CD4-positive, CD25-positive, alpha-beta regulatory T cell (primary cell): ENCODE results near the gene UNC93B1. TPM values are rescaled to one million over a fixed set of nuclear protein-coding genes. Genes with fewer than 3 reads are reported as not detected.
"Not testable (repeated sequence)": the region's sequence is repeated elsewhere in the genome, so short reads cannot be mapped to it uniquely, and the experiment has no call there.

Experiments
- ATAC-seq, 2 donors: fragments of 150-1000 bp; cut with Tn5 transposase; one replicate each; pipeline ENCODE4 v1.10.0; 2021; ENCODE audit warnings: low read depth in 2 of 2, moderate number of reproducible peaks in 2 of 2, moderate library complexity in 1 of 2
- DNase-seq, 3 donors: peaks; one replicate each; pipeline versions ENCODE4 v3.0.0 to v3.0.0-alpha.2; 2012 to 2022; ENCODE audit warnings: mixed read lengths in 1 of 3
- H3K27ac ChIP-seq: one replicate; pipeline ENCODE4 v1.7.0; 2013; ENCODE audit warnings: mild to moderate bottlenecking, low read length; ENCODE audit not compliant: insufficient read depth, poor library complexity, severe bottlenecking
- H3K27me3 ChIP-seq: one replicate; pipeline ENCODE4 v1.7.0; 2013; ENCODE audit warnings: low read length; ENCODE audit not compliant: control insufficient read depth, insufficient read depth
- H3K36me3 ChIP-seq: one replicate; pipeline ENCODE4 v1.7.0; 2013; ENCODE audit warnings: mild to moderate bottlenecking, low read length, moderate library complexity; ENCODE audit not compliant: control insufficient read depth, insufficient read depth
- H3K4me1 ChIP-seq: 2 replicates; pipeline ENCODE4 v1.7.0; 2013; ENCODE audit warnings: mild to moderate bottlenecking, low read length; ENCODE audit not compliant: insufficient read depth, control insufficient read depth, poor library complexity, severe bottlenecking
- H3K4me3 ChIP-seq: one replicate; pipeline ENCODE4 v1.7.0; 2013; ENCODE audit warnings: low read depth, mild to moderate bottlenecking, low read length, moderate library complexity
- H3K9me3 ChIP-seq, 2 experiments: 1 replicate in 1 of 2; 2 replicates in 1 of 2; pipeline ENCODE4 v1.7.0; 2013; ENCODE audit warnings: low read length in 2 of 2, mild to moderate bottlenecking in 1 of 2, moderate library complexity in 1 of 2; ENCODE audit not compliant: control insufficient read depth in 2 of 2
- H3K27ac Mint-ChIP-seq, 3 donors: one replicate each; pipeline ENCODE4 v1.8.0; 2020 to 2022; ENCODE audit warnings: mild to moderate bottlenecking in 3 of 3, mixed read lengths in 3 of 3, moderate library complexity in 2 of 3
- H3K27me3 Mint-ChIP-seq: one replicate; pipeline ENCODE4 v1.8.0; 2022; ENCODE audit warnings: mild to moderate bottlenecking, mixed read lengths
- H3K36me3 Mint-ChIP-seq: one replicate; pipeline ENCODE4 v1.8.0; 2020; ENCODE audit warnings: mixed read lengths
- H3K4me1 Mint-ChIP-seq, 4 donors: one replicate each; pipeline ENCODE4 v1.8.0; 2020 to 2022; ENCODE audit warnings: mixed read lengths in 4 of 4, mild to moderate bottlenecking in 1 of 4
- H3K4me3 Mint-ChIP-seq, 4 donors: one replicate each; pipeline ENCODE4 v1.8.0; 2020 to 2022; ENCODE audit warnings: mild to moderate bottlenecking in 4 of 4, mixed read lengths in 4 of 4, moderate library complexity in 3 of 4
- H3K9me3 Mint-ChIP-seq, 7 donors: one replicate each; pipeline ENCODE4 v1.8.0; 2020 to 2022; ENCODE audit warnings: mixed read lengths in 7 of 7, mild to moderate bottlenecking in 3 of 7, moderate library complexity in 2 of 7
- polyA plus RNA-seq, 4 donors: library from polyadenylated mRNA; unstranded; fragments of 300-500 nt; fragmentation: Illumina TruSeq; gene quantifications; one replicate each; pipeline ENCODE4 v1.2.3, GENCODE V29; 2021
- total RNA-seq: library from RNA; stranded (reverse); gene quantifications from one replicate; pipeline ENCODE4 v1.2.3, GENCODE V29; 2022

UNC93B1 gene
- total and polyA plus RNA-seq, 5 donors from 2014 or later: 12.8 to 19.0 (median 14.2) TPM

DNA sequence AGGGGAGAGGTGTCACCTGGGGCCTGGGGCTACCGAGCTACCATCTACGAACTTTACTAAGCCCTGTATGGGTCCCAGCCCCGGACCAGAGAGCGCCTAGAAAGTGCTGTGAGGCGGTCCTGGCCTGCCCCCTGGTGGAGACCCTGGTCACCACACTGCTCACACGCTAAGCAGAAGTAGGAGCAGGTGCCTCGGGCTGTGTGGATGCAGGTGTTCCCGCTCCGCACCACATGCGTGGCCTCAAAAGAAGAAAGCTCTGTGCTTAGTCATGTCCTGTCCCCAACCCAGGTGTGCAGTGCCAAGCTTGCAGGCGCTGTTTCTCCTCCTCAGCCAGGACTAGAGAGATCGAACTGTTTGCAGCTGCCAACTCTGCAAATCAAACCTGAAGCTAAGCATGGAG lies 10.1 kb downstream of the UNC93B1 start:
- not testable (repeated sequence) for H3K9me3 ChIP-seq, H3K4me1 ChIP-seq, H3K36me3 ChIP-seq, ATAC-seq, H3K9me3 Mint-ChIP-seq, H3K4me3 Mint-ChIP-seq, H3K27me3 ChIP-seq, H3K4me3 ChIP-seq, H3K36me3 Mint-ChIP-seq, H3K27ac ChIP-seq, H3K27me3 Mint-ChIP-seq
- Mint-ChIP-seq H3K27ac (peak overlapping the region in 1 of 3 donors; percentile 41), H3K4me1 (peaks cover 0 to 16% (median 5%) of the 10 kb centered on the region in 4 donors)
- peak in 2 of 3 donors; percentile 23 to 68 for DNase-seq

DNA sequence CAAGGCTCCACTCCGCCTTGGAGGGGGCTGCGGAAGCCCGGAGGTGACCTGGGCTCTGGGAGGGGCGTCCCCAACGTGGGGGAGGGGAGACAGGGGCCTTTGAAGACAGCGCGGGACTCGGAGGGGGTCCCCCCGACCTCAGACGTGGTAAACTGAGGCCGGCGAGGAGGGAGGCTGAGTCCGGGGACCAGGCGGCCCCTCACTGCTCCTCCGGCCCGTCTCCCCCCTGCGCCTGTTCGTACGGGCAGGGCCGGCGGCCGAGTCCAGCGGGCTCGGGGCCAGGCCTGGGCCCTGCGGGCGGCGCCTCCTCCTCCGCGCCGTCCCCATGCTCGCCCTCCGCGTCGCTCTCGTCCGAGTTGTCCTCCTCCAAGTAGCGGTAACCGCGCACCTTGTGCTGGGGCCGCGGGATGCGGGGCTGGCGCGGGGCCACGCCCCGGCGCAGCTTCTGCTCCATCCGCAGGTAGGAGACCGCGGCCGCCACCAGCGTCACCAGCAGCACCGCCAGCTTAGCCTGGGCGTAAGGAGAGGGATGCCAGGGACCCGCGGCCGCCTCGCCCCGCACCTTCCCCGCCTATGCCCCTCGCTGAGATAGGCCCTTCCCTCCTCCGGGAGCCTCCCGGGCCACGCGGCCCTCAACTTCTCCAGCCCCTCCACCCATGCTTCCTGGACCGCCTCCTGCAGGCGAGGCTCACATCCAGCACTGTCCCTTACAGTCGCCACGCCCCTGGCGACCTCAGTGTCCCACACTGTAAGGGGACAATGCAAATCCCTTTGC lies 12.4 kb downstream of the UNC93B1 start:
- not testable (repeated sequence) for H3K27me3 Mint-ChIP-seq, ATAC-seq, H3K27ac ChIP-seq, H3K4me3 Mint-ChIP-seq, H3K9me3 ChIP-seq, H3K36me3 ChIP-seq, DNase-seq, H3K9me3 Mint-ChIP-seq, H3K36me3 Mint-ChIP-seq, H3K4me3 ChIP-seq, H3K4me1 ChIP-seq, H3K27me3 ChIP-seq, H3K27ac Mint-ChIP-seq, H3K4me1 Mint-ChIP-seq

DNA sequence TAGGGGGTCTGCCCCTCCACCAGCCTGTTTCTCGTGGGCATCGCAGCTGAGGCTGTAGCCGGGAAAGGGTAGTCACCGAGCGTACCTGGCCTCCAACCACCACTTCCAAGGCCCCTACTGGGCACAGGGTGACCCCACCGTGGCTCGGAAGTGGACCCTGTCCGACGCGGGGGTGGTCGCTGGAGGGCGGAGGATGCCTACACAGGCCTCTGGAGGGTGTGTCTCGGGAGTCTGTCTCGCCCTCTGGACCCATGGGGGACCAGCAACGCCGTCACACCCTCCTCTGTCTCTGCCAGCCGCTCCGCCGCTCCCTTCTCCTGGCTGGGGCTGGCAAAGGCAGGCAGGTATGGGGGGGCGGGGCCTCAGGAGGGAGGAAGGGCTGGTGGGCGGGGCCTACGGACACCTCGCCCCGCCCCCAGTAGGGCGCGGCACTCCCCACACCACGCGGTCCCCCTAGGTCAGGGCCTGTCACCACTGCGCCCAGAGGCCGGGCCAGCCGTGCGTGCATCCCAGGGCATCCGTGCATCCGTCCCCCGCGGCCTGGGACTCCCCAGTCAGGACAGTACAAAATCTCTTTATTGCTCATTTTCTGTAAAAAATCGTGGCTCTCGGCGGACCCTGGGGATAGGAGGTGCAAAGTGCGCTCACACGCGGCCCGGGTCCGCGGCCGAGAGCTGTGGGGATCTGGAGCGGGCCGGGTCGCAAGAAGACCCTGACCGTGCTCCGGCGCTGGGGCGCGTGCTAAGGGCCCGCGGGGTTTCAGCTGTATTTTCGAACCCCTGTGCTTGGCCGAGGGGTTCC lies 13.2 kb downstream of the UNC93B1 start:
- not testable (repeated sequence) for H3K9me3 Mint-ChIP-seq, H3K27ac Mint-ChIP-seq, H3K36me3 ChIP-seq, H3K27me3 ChIP-seq, H3K4me3 Mint-ChIP-seq, H3K9me3 ChIP-seq, H3K36me3 Mint-ChIP-seq, H3K4me3 ChIP-seq, H3K4me1 ChIP-seq, H3K4me1 Mint-ChIP-seq, ATAC-seq, DNase-seq, H3K27ac ChIP-seq, H3K27me3 Mint-ChIP-seq

DNA sequence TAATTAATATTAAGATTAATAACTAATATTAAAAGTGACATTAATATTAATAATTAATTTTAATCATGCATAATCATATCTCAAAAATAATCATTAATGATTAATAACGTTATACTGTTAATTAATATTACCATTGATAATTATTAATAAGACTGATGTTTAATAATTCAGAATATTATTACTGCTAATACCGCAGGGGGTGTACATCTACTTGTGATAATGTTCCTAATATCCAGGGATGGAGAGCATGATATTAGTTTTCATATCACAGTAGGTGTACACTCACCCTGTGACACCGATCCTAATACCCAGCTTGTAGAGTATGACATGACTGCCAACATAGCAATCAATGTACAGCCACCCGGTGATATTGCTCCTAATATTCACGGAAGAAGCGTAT lies 18.6 kb downstream of the UNC93B1 start:
- not testable (repeated sequence) for H3K27ac ChIP-seq, H3K27ac Mint-ChIP-seq, H3K9me3 ChIP-seq, H3K36me3 Mint-ChIP-seq, H3K9me3 Mint-ChIP-seq, ATAC-seq, DNase-seq, H3K36me3 ChIP-seq, H3K27me3 ChIP-seq, H3K4me1 ChIP-seq, H3K4me1 Mint-ChIP-seq, H3K4me3 ChIP-seq, H3K4me3 Mint-ChIP-seq
- H3K27me3 Mint-ChIP-seq: peaks cover 10% of the 10 kb centered on the region

DNA sequence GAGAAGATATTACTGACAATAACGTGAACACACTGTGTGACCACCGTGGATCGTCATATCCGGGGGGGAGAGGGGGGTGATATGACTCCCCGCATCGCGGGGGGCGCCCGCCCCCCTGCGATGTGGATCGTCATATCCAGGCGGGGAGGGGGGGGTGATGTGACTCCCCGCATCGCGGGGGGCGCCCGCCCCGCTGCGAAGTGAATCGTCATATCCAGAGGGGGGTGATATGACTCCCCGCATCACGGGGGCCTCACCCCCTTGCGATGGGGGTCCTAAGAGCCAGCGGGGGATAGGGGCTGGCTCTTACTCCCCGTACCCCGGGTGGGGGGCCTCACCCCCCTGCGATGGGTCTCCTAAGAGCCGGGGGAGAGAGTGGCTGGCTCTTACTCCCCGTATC lies 19.9 kb downstream of the UNC93B1 start:
- Mint-ChIP-seq H3K9me3 (no peaks in the 10 kb centered on the region), H3K4me3 (no peak overlapping the region), H3K27me3 (peaks cover 10% of the 10 kb centered on the region), H3K4me1 (no peaks in the 10 kb centered on the region), H3K27ac (no peak overlapping the region), H3K36me3 (no peaks in the 10 kb centered on the region)
- Histone ChIP-seq H3K27me3 (no peaks in the 10 kb centered on the region), H3K9me3 (no peaks in the 10 kb centered on the region), H3K27ac (no peak overlapping the region), H3K4me1 (no peaks in the 10 kb centered on the region), H3K36me3 (no peaks in the 10 kb centered on the region), H3K4me3 (no peak overlapping the region)
- no peak for DNase-seq
- no peak for ATAC-seq

DNA sequence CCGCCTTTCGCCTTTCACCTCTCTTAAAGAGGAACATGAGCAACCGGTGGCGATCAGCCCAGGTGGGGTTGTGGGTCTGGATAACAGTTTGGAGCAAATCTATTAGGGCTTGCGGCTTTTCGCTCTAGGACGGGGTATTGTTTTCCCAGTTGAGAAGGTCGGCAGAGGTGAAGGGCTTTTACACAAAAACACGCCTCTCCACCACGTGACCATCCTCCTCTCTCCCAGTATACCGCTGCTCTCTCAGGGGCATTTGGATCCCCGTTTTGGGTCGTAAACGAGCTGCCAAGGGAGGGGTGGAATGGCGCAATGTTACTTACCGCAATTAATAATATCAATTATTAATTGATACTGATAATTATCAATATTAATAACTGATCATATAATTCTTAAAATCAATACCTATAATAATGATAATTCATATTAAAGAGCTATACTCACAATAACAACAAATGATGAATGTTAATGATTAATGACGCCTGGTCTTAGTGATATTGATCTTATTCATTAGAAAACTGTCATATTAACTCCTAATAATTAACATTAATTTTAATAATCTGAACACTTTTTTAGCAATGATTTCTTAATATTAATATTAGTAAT lies 21.5 kb downstream of the UNC93B1 start:
- H3K27ac ChIP-seq, H3K27ac Mint-ChIP-seq, H3K27me3 ChIP-seq, DNase-seq, H3K9me3 ChIP-seq, H3K4me3 Mint-ChIP-seq, H3K4me3 ChIP-seq, ATAC-seq, H3K36me3 Mint-ChIP-seq, H3K9me3 Mint-ChIP-seq, H3K4me1 Mint-ChIP-seq, H3K4me1 ChIP-seq, H3K36me3 ChIP-seq: not testable (repeated sequence)
- H3K27me3 Mint-ChIP-seq: peaks cover 24% of the 10 kb centered on the region

DNA sequence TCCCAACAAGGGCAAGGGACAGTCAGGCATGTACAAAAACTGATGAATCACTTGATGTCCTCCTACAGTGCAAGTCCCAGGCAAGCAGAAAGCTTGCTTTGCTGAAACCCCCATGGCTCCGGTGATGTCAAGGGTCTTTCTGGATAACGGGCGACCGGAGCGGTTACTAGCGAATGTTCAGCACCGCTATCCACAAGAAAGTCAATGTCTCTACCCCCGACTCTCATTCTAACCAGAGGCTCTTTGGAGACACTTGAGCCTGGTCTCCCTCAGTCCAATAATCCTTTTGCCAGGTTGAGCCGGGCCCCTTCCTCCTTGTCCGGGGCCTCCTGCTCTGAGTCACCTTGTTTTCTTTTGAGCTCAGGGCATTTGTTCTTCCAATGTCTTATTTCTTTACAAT lies 22.7 kb downstream of the UNC93B1 start:
- H3K36me3 ChIP-seq, H3K9me3 Mint-ChIP-seq, H3K4me3 ChIP-seq, DNase-seq, H3K36me3 Mint-ChIP-seq, H3K27ac Mint-ChIP-seq, H3K9me3 ChIP-seq, H3K4me1 Mint-ChIP-seq, ATAC-seq, H3K4me3 Mint-ChIP-seq, H3K4me1 ChIP-seq, H3K27me3 ChIP-seq, H3K27ac ChIP-seq: not testable (repeated sequence)
- H3K27me3 Mint-ChIP-seq: peaks cover 25% of the 10 kb centered on the region
